ENCODE results near the gene ERI3. TPM values are rescaled to one million over a fixed set of nuclear protein-coding genes. Genes with fewer than 3 reads are reported as not detected.

The ERI3 gene
- total and polyA plus RNA-seq, 10 of the 15 experiments (the other 5 are each of a cell fraction or from before 2014, with no cell fraction given) = 20.6 to 90.4 (median 41.2) TPM

DNA sequence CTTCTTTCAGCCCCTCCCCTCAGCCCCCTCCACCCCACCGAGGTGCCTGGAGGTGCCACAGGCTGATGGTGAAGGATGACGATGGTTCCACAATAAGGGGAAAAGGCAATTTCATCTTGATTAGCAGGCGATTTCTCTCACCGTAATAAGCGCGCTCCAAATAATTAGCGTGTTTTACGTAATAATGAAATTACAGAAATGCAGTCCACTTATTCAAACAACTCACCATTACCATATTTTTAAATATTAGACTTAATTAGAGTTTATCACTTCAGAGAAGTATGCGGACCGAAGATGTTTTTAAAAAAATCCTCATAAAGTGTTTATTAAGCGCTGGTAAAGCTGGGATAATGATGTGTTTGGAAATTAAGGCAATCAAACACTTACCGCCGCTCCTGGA lies 126.8 kb downstream of the ERI3 start (continued):
- TF ChIP-seq FOXM1 (IDR thresholded peaks at IDR 0.05; ENCODE audit: low read depth, low read length) = no peak
- TF ChIP-seq DPF2 (IDR thresholded peaks at IDR 0.05) = no peak
- TF ChIP-seq MTA2 (IDR thresholded peaks at IDR 0.05; ENCODE audit: low read depth) = no peak
- TF ChIP-seq STAT1 (conservative IDR thresholded peaks at IDR 0.05) = no peak
- no peak for TF ChIP-seq SRF (IDR thresholded peaks at IDR 0.05; ENCODE audit: low read depth in 2 of 2, low read length in 2 of 2)
- TF ChIP-seq LARP7 (IDR thresholded peaks at IDR 0.05) = no peak
- no peak for TF ChIP-seq BCL11A (IDR thresholded peaks at IDR 0.05; ENCODE audit: low read depth, low read length)
- TF ChIP-seq, protein P1, sequence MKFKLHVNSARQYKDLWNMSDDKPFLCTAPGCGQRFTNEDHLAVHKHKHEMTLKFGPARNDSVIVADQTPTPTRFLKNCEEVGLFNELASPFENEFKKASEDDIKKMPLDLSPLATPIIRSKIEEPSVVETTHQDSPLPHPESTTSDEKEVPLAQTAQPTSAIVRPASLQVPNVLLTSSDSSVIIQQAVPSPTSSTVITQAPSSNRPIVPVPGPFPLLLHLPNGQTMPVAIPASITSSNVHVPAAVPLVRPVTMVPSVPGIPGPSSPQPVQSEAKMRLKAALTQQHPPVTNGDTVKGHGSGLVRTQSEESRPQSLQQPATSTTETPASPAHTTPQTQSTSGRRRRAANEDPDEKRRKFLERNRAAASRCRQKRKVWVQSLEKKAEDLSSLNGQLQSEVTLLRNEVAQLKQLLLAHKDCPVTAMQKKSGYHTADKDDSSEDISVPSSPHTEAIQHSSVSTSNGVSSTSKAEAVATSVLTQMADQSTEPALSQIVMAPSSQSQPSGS (IDR thresholded peaks at IDR 0.05; ENCODE audit: low read length) = no peak
- TF ChIP-seq, protein P2, sequence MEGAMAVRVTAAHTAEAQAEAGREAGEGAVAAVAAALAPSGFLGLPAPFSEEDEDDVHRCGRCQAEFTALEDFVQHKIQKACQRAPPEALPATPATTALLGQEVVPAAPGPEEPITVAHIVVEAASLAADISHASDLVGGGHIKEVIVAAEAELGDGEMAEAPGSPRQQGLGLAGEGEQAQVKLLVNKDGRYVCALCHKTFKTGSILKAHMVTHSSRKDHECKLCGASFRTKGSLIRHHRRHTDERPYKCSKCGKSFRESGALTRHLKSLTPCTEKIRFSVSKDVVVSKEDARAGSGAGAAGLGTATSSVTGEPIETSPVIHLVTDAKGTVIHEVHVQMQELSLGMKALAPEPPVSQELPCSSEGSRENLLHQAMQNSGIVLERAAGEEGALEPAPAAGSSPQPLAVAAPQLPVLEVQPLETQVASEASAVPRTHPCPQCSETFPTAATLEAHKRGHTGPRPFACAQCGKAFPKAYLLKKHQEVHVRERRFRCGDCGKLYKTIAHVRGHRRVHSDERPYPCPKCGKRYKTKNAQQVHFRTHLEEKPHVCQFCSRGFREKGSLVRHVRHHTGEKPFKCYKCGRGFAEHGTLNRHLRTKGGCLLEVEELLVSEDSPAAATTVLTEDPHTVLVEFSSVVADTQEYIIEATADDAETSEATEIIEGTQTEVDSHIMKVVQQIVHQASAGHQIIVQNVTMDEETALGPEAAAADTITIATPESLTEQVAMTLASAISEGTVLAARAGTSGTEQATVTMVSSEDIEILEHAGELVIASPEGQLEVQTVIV (IDR thresholded peaks at IDR 0.05; ENCODE audit: borderline replicate concordance, partially characterized antibody) = no peak

DNA sequence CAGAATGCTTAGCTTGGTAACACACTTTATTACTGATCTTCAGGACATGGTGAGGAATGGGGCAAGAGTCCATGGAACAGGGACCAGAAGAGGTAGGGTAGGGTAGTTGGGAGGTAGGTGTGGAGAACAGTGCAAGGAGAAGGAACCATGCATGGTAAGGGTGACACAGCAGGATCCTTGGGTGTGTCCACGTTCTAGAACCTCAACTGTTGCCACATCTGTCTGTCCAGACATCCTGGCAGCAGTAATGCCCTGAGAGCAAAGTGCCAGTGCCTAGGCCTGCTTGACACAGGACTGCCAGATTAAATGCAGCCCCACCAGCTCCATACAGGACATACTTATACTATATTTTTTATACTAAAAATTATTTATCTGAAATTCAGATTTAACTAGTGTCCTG lies 127.8 kb downstream of the ERI3 start:
- DNase-seq (ENCODE audit: low read depth, low spot score) = no peak
- no peak for ATAC-seq
- no peak for FAIRE-seq
- RAD21 ChIA-PET (ENCODE audit: unreplicated experiment) = interaction anchor here (1.2 kb wide), 1 partner anchor 10 kb away, joined by 3 read pairs; no protein-coding TSS in a partner anchor
- TF ChIP-seq, protein P3, sequence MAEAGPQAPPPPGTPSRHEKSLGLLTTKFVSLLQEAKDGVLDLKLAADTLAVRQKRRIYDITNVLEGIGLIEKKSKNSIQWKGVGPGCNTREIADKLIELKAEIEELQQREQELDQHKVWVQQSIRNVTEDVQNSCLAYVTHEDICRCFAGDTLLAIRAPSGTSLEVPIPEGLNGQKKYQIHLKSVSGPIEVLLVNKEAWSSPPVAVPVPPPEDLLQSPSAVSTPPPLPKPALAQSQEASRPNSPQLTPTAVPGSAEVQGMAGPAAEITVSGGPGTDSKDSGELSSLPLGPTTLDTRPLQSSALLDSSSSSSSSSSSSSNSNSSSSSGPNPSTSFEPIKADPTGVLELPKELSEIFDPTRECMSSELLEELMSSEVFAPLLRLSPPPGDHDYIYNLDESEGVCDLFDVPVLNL (IDR thresholded peaks at IDR 0.05; ENCODE audit: low read depth, low read length) = no peak
- TF ChIP-seq CBFB (IDR thresholded peaks at IDR 0.05; ENCODE audit: low read depth) = no peak
- no peak for TF ChIP-seq IKZF1 (conservative IDR thresholded peaks at IDR 0.05)
- no peak for TF ChIP-seq BACH1 (IDR thresholded peaks at IDR 0.05; ENCODE audit: borderline replicate concordance)
- no peak for TF ChIP-seq RAD21 (IDR thresholded peaks at IDR 0.05; ENCODE audit: insufficient read depth, low read depth, low read length)
- no peak for TF ChIP-seq SIX5 (IDR thresholded peaks at IDR 0.05; ENCODE audit: low read depth, low read length, severe bottlenecking)
- no peak for TF ChIP-seq POLR2AphosphoS2 (IDR thresholded peaks at IDR 0.05; ENCODE audit: low read depth, low read length)
- no peak for TF ChIP-seq NFXL1 (IDR thresholded peaks at IDR 0.05; ENCODE audit: borderline replicate concordance)
- TF ChIP-seq HDAC6 (IDR thresholded peaks at IDR 0.05; ENCODE audit: unreplicated experiment) = no peak
- TF ChIP-seq, protein P4, sequence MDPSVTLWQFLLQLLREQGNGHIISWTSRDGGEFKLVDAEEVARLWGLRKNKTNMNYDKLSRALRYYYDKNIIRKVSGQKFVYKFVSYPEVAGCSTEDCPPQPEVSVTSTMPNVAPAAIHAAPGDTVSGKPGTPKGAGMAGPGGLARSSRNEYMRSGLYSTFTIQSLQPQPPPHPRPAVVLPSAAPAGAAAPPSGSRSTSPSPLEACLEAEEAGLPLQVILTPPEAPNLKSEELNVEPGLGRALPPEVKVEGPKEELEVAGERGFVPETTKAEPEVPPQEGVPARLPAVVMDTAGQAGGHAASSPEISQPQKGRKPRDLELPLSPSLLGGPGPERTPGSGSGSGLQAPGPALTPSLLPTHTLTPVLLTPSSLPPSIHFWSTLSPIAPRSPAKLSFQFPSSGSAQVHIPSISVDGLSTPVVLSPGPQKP (IDR thresholded peaks at IDR 0.05; ENCODE audit: low read depth, low read length) = no peak
- Histone ChIP-seq H2AFZ (ENCODE audit: control insufficient read depth, low read depth, low read length) (no peak overlapping the region), H3K9me3 (replicated peaks; ENCODE audit: control insufficient read depth, insufficient read depth, low read length) (no peaks in the 10 kb centered on the region), H3K4me3 (no peak overlapping the region), H3K79me2 (ENCODE audit: control insufficient read depth, insufficient read depth, low read length) (no peaks in the 10 kb centered on the region), H3K9ac (ENCODE audit: control insufficient read depth, insufficient read depth, low read length) (no peak overlapping the region), H3K4me1 (ENCODE audit: control insufficient read depth, insufficient read depth, low read length) (no peaks in the 10 kb centered on the region), H3K27me3 (replicated peaks in 1 of 2; ENCODE audit: control insufficient read depth in 2 of 2, insufficient read depth in 2 of 2, low read length in 1 of 2) (no peaks in the 10 kb centered on the region), H3K36me3 (ENCODE audit: control insufficient read depth in 2 of 2, insufficient read depth in 2 of 2, low read length in 1 of 2) (peaks cover 0 to 5% of the 10 kb centered on the region in 2 experiments; a peak in 1 of 4 replicates), H3K4me2 (ENCODE audit: control insufficient read depth, insufficient read depth) (no peak overlapping the region), H3K27ac (ENCODE audit: control insufficient read depth, insufficient read depth) (no peak overlapping the region), H4K20me1 (ENCODE audit: control insufficient read depth, insufficient read depth) (no peaks in the 10 kb centered on the region)
- BruUV-seq (replicated peaks) = no TSS peak
- in situ Hi-C loops (cut with MboI) = no loop called here
- CTCF ChIA-PET = interaction anchor here (1.5 to 3.2 kb wide), 2 partner anchors 9 to 11 kb away, joined by 4 to 20 read pairs; no protein-coding TSS in a partner anchor
- POLR2A ChIA-PET = no interaction called here
- intact Hi-C loops (cut with micrococcal nuclease; ENCODE audit: unreplicated experiment) = no loop called here
- SMC1A ChIA-PET (ENCODE audit: uncharacterized antibody, unreplicated experiment) = interaction anchor here (2.5 kb wide), 1 partner anchor 14 kb away, joined by 8 read pairs; the partner anchor contains the start of gene DMAP1
- WGBS (ENCODE audit: insufficient coverage, insufficient replicate concordance, low lambda C conversion rate, missing lambda C conversion rate) = 92% methylated on average over 1 of the region's 1 CpG

Data from GM12878 (cell line).